GM23338 (cell line): ENCODE measurements around the gene ELOVL7. TPM values are rescaled to one million over a fixed set of nuclear protein-coding genes. Genes with fewer than 3 reads are reported as not detected.
A peak's percentile ranks its signal among the peaks of the same experiment; 100 is the strongest.

Experiments
- ATAC-seq: fragments of 200-7000 bp; cut with Tn5 transposase; 3 replicates; pipeline ENCODE4 v1.9.1; 2020
- DNase-seq: peaks from one replicate; pipeline ENCODE4 v3.0.0-alpha.2; 2015; ENCODE audit warnings: low spot score
- H2AFZ ChIP-seq: fragments of 200-600 bp; sonication (generic); 2 replicates; pipeline ENCODE4 v1.8.0; 2016; ENCODE audit warnings: antibody characterized with exemption, mild to moderate bottlenecking, moderate library complexity
- H3F3A ChIP-seq: fragments of 200-600 bp; sonication (generic); replicated peaks from 2 replicates; pipeline ENCODE4 v1.8.0; 2017; ENCODE audit warnings: antibody characterized with exemption, mixed run types, low read depth
- H3K27ac ChIP-seq: fragments of 200-600 bp; sonication (generic); 2 replicates; pipeline ENCODE4 v1.6.1; 2016; ENCODE audit warnings: low read depth
- H3K27me3 ChIP-seq: fragments of 200-600 bp; sonication (generic); 2 replicates; pipeline ENCODE4 v1.8.0; 2016; ENCODE audit warnings: mild to moderate bottlenecking, mixed run types, moderate library complexity; ENCODE audit not compliant: insufficient read depth
- H3K36me3 ChIP-seq: fragments of 200-600 bp; sonication (generic); 2 replicates; pipeline ENCODE4 v1.8.0; 2016; ENCODE audit warnings: mild to moderate bottlenecking; ENCODE audit not compliant: insufficient read depth
- H3K4me1 ChIP-seq: fragments of 200-600 bp; sonication (generic); 2 replicates; pipeline ENCODE4 v1.8.0; 2016; ENCODE audit warnings: mild to moderate bottlenecking, moderate library complexity; ENCODE audit not compliant: insufficient read depth
- H3K4me2 ChIP-seq: fragments of 200-600 bp; sonication (generic); 2 replicates; pipeline ENCODE4 v1.7.1; 2017; ENCODE audit warnings: mixed run types
- H3K4me3 ChIP-seq: fragments of 200-600 bp; sonication (generic); 2 replicates; pipeline ENCODE4 v1.6.1; 2016; ENCODE audit warnings: mixed run types
- H3K79me2 ChIP-seq: fragments of 200-600 bp; sonication (generic); replicated peaks from 2 replicates; pipeline ENCODE4 v1.8.0; 2017; ENCODE audit warnings: mild to moderate bottlenecking; ENCODE audit not compliant: insufficient read depth
- H3K9me2 ChIP-seq: fragments of 200-600 bp; sonication (generic); 2 replicates; pipeline ENCODE4 v1.8.0; 2017; ENCODE audit not compliant: insufficient read depth
- H4K20me1 ChIP-seq: fragments of 200-600 bp; sonication (generic); replicated peaks from 2 replicates; pipeline ENCODE4 v1.8.0; 2017; ENCODE audit warnings: mild to moderate bottlenecking; ENCODE audit not compliant: insufficient read depth
- H3K27ac Mint-ChIP-seq: 2 replicates; pipeline ENCODE4 v1.8.0; 2020; ENCODE audit warnings: inconsistent platforms, mild to moderate bottlenecking, moderate library complexity, mixed read lengths
- H3K27me3 Mint-ChIP-seq: 3 replicates; pipeline ENCODE4 v1.8.0; 2022; ENCODE audit warnings: low read depth, mild to moderate bottlenecking, moderate library complexity, mixed read lengths, inconsistent platforms; ENCODE audit not compliant: insufficient read depth, poor library complexity
- H3K36me3 Mint-ChIP-seq: 3 replicates; pipeline ENCODE4 v1.8.0; 2021; ENCODE audit warnings: low read depth, mild to moderate bottlenecking, inconsistent platforms, moderate library complexity, mixed read lengths
- H3K4me1 Mint-ChIP-seq: 3 replicates; pipeline ENCODE4 v1.8.0; 2020; ENCODE audit warnings: mild to moderate bottlenecking, inconsistent platforms, mixed read lengths
- H3K4me3 Mint-ChIP-seq: 3 replicates; pipeline ENCODE4 v1.8.0; 2021; ENCODE audit warnings: moderate library complexity, mild to moderate bottlenecking, inconsistent platforms, mixed read lengths
- H3K9me3 Mint-ChIP-seq: 3 replicates; pipeline ENCODE4 v1.8.0; 2020; ENCODE audit warnings: moderate library complexity, mild to moderate bottlenecking, inconsistent platforms, mixed read lengths
- CREB1 ChIP-seq: fragments of 250-450 bp; sonication (Bioruptor Pico); IDR thresholded peaks from 2 replicates; pipeline ENCODE4 v1.5.0; 2020; ENCODE audit warnings: low read depth, mild to moderate bottlenecking, moderate library complexity
- EZH2 ChIP-seq: fragments of 200-600 bp; sonication (generic); IDR thresholded peaks from one replicate; pipeline ENCODE4 v1.8.0; 2017; ENCODE audit warnings: antibody characterized with exemption, mild to moderate bottlenecking, low read depth; ENCODE audit not compliant: unreplicated experiment
- EZH2phosphoT487 ChIP-seq: fragments of 200-600 bp; sonication (generic); IDR thresholded peaks from one replicate; pipeline ENCODE4 v1.8.1; 2018; ENCODE audit warnings: antibody characterized with exemption; ENCODE audit not compliant: unreplicated experiment
- JUNB ChIP-seq: IDR thresholded peaks from one replicate; pipeline ENCODE4 v1.6.1; 2016; ENCODE audit warnings: antibody characterized with exemption; ENCODE audit not compliant: unreplicated experiment
- POLR2AphosphoS5 ChIP-seq: IDR thresholded peaks from 2 replicates; pipeline ENCODE4 v1.6.1; 2016; ENCODE audit warnings: antibody characterized with exemption, low read depth
- ZNF114 ChIP-seq: fragments of 250-450 bp; sonication (Bioruptor Pico); IDR thresholded peaks from 2 replicates; pipeline ENCODE4 v1.5.0; 2020; ENCODE audit warnings: mild to moderate bottlenecking, moderate library complexity
- ZNF331 ChIP-seq: fragments of 250-450 bp; sonication (Bioruptor Pico); IDR thresholded peaks from 2 replicates; pipeline ENCODE4 v1.5.0; 2020; ENCODE audit warnings: low read depth, mild to moderate bottlenecking, moderate library complexity
- polyA plus RNA-seq: library from polyadenylated mRNA; unstranded; fragments of >200 nt; fragmentation: Nextera tagmentation; extraction: Ambion mirVana; gene quantifications from 2 replicates; pipeline ENCODE4 v1.2.1, GENCODE V29; 2016
- total RNA-seq: library from RNA; depleted of rRNA; stranded (reverse); fragments of >200 nt; shearing (Covaris generic); gene quantifications from 2 replicates; pipeline ENCODE4 v1.2.3, GENCODE V29; 2014
- TF ChIP-seq, protein P1 (sequence below): IDR thresholded peaks from 2 replicates; pipeline ENCODE4 v1.6.1; 2016; ENCODE audit warnings: antibody characterized with exemption
- TF ChIP-seq, protein P2 (sequence below), 2 experiments: fragments of 200-600 bp in 1 of 2; sonication (generic) in 1 of 2; conservative IDR thresholded peaks; 2 replicates each; pipeline versions ENCODE4 v1.5.1 to v1.6.1; 2016 to 2017; ENCODE audit warnings: antibody characterized with exemption in 2 of 2, low read depth in 2 of 2, mild to moderate bottlenecking in 2 of 2, moderate library complexity in 1 of 2

Gene ELOVL7
- total and polyA plus RNA-seq, 2 experiments from 2014 or later = 2.3 to 7.0 TPM

DNA sequence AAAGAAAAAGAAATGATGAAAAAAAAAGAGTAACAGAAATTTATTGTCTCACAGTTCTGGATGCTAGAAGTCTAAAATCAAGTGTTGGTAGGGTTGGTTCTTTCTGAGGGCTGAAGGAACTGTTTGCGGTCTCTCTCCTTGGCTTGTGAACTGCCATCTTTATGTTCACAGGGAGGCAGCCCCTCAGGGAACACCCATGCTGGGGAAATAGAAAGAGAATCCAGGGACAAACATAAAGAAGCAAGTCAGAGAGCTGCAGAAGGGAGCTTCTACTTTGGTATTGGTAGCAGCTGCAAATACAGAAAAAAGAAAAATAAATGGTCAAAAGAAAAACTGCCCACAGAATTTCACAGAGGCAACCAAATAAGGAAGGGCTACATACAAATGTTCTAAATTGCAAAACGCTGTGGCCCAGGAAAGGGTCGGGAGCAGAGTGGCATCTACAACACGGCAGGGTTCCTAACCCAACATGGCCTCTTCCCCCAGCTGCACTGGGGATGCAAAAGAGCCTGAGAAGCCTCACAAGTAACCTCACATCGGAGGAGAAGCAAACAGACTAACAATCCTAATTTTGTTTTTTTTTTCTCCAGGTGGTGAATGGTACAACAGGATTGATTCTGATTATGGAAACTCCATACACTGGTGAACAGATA, 37.4 kb downstream of the ELOVL7 start:
- H3K27ac Mint-ChIP-seq = peak overlapping the region; percentile 37; the same call in 1 of the 2 replicates
- 0 out of 2 replicates have a peak overlapping the region, but pooled peaks have one; percentile 0 for H3K4me3 ChIP-seq
- H3K27me3 Mint-ChIP-seq = peaks cover 4% of the 10 kb centered on the region
- peaks cover 12% of the 10 kb centered on the region; the same call in 1 of the 2 replicates for H3K4me1 ChIP-seq
- no peaks in the 10 kb centered on the region for H3F3A ChIP-seq
- no peak overlapping the region for H3K4me3 Mint-ChIP-seq
- H3K27me3 ChIP-seq = no peaks in the 10 kb centered on the region
- peak overlapping the region; percentile 18 for H3K4me2 ChIP-seq
- H3K9me2 ChIP-seq = no peaks in the 10 kb centered on the region
- no peaks in the 10 kb centered on the region for H3K79me2 ChIP-seq
- no peaks in the 10 kb centered on the region for H3K9me3 Mint-ChIP-seq
- H3K36me3 ChIP-seq = no peaks in the 10 kb centered on the region
- H3K36me3 Mint-ChIP-seq = 0 out of 3 replicates have a peak, but pooled peaks cover 3% of the 10 kb centered on the region
- TF ChIP-seq, protein P1, sequence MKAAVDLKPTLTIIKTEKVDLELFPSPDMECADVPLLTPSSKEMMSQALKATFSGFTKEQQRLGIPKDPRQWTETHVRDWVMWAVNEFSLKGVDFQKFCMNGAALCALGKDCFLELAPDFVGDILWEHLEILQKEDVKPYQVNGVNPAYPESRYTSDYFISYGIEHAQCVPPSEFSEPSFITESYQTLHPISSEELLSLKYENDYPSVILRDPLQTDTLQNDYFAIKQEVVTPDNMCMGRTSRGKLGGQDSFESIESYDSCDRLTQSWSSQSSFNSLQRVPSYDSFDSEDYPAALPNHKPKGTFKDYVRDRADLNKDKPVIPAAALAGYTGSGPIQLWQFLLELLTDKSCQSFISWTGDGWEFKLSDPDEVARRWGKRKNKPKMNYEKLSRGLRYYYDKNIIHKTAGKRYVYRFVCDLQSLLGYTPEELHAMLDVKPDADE = 0 out of 2 replicates have a peak, but pooled peaks have one; percentile 34
- TF ChIP-seq JUNB = no peak
- TF ChIP-seq, protein P2, sequence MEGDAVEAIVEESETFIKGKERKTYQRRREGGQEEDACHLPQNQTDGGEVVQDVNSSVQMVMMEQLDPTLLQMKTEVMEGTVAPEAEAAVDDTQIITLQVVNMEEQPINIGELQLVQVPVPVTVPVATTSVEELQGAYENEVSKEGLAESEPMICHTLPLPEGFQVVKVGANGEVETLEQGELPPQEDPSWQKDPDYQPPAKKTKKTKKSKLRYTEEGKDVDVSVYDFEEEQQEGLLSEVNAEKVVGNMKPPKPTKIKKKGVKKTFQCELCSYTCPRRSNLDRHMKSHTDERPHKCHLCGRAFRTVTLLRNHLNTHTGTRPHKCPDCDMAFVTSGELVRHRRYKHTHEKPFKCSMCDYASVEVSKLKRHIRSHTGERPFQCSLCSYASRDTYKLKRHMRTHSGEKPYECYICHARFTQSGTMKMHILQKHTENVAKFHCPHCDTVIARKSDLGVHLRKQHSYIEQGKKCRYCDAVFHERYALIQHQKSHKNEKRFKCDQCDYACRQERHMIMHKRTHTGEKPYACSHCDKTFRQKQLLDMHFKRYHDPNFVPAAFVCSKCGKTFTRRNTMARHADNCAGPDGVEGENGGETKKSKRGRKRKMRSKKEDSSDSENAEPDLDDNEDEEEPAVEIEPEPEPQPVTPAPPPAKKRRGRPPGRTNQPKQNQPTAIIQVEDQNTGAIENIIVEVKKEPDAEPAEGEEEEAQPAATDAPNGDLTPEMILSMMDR (conservative IDR thresholded peaks at IDR 0.05; ENCODE audit: low read depth in 2 of 2) = no peak
- no peaks in the 10 kb centered on the region for H4K20me1 ChIP-seq
- peak overlapping the region; percentile 64 for H3K27ac ChIP-seq
- no peak overlapping the region; the same call in 1 of the 2 replicates for H2AFZ ChIP-seq
- H3K4me1 Mint-ChIP-seq = peaks cover 29% of the 10 kb centered on the region
- DNase-seq (peak; percentile 58), ATAC-seq (peak; percentile 92)

DNA sequence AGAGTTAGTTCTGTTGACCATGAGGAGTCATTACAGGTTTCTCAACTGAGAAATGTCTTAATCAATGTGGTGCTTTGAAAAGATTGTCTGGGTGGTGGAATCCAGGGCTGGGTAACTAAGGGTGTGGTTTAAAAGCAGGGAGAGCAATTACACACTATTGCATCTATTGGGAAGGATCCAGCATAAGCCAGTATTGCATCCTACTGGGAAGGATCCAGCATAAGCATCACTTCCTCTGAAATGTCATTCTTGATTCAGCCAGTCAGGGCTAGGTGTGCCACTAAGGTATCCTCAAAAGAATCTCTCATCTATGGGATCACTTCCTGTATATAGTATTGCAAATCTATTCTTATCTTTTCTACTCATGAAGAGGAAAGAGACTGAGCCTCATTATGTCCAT, 38.6 kb downstream of the ELOVL7 start:
- Histone ChIP-seq H3K4me2 (no peak overlapping the region), H3K9me2 (no peaks in the 10 kb centered on the region), H3K27ac (no peak overlapping the region), H4K20me1 (no peaks in the 10 kb centered on the region), H3K79me2 (no peaks in the 10 kb centered on the region), H2AFZ (no peak overlapping the region), H3K36me3 (no peaks in the 10 kb centered on the region), H3K4me3 (no peak overlapping the region), H3K4me1 (peaks cover 12% of the 10 kb centered on the region; the same call in 1 of the 2 replicates), H3F3A (no peaks in the 10 kb centered on the region), H3K27me3 (no peaks in the 10 kb centered on the region)
- ATAC-seq (no peak), DNase-seq (no peak)
- H3K27me3 Mint-ChIP-seq = peaks cover 4% of the 10 kb centered on the region
- H3K9me3 Mint-ChIP-seq = no peaks in the 10 kb centered on the region
- no peak for TF ChIP-seq EZH2phosphoT487
- peaks cover 26% of the 10 kb centered on the region for H3K4me1 Mint-ChIP-seq
- no peak overlapping the region for H3K4me3 Mint-ChIP-seq
- no peak overlapping the region for H3K27ac Mint-ChIP-seq
- H3K36me3 Mint-ChIP-seq = 0 out of 3 replicates have a peak, but pooled peaks cover 3% of the 10 kb centered on the region

DNA sequence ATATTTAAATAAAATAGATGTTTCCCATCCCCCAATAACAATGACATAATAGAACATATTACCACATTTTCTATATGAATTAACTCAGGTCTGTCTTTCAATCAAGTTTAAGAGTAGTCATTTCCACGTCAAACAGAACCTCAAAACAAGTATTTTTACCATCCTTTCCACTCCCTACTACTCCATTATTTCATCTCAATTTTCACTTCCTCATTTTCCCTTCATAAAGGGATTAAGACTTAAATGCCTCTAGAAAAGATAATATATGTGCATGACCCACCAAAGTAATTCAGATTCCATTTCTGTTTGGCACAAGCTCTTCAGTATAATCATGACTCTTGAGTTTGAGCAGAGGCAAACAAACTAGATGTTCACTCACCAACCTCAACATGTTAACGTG, 40.4 kb downstream of the ELOVL7 start:
- Mint-ChIP-seq H3K27me3 (peaks cover 4% of the 10 kb centered on the region), H3K9me3 (no peaks in the 10 kb centered on the region), H3K4me1 (peaks cover 29% of the 10 kb centered on the region), H3K4me3 (no peak overlapping the region), H3K27ac (no peak overlapping the region), H3K36me3 (0 out of 3 replicates have a peak, but pooled peaks cover 3% of the 10 kb centered on the region)
- no peaks in the 10 kb centered on the region for H3K9me2 ChIP-seq
- H4K20me1 ChIP-seq = no peaks in the 10 kb centered on the region
- ATAC-seq (no peak), DNase-seq (no peak)
- H3K36me3 ChIP-seq = no peaks in the 10 kb centered on the region
- no peaks in the 10 kb centered on the region for H3F3A ChIP-seq
- H3K4me3 ChIP-seq = no peak overlapping the region
- H3K27ac ChIP-seq = no peak overlapping the region
- H3K4me2 ChIP-seq = no peak overlapping the region
- H3K4me1 ChIP-seq = peaks cover 14% of the 10 kb centered on the region; the same call in 1 of the 2 replicates
- no peaks in the 10 kb centered on the region for H3K79me2 ChIP-seq
- no peaks in the 10 kb centered on the region for H3K27me3 ChIP-seq
- no peak overlapping the region for H2AFZ ChIP-seq
- no peak for TF ChIP-seq POLR2AphosphoS5
- TF ChIP-seq ZNF114 (CRISPR knock-in tag) = no peak
- TF ChIP-seq ZNF331 (CRISPR knock-in tag) = no peak
- TF ChIP-seq, protein P1 = no peak
- no peak for TF ChIP-seq EZH2
- TF ChIP-seq CREB1 (CRISPR knock-in tag) = no peak
- no peak for TF ChIP-seq JUNB
